ENCODE results near the gene METTL18. TPM values are rescaled to one million over a fixed set of nuclear protein-coding genes. Genes with fewer than 3 reads are reported as not detected.

Gene METTL18
- total RNA-seq, 1 donor from 2014 or later = 11.0 TPM

DNA sequence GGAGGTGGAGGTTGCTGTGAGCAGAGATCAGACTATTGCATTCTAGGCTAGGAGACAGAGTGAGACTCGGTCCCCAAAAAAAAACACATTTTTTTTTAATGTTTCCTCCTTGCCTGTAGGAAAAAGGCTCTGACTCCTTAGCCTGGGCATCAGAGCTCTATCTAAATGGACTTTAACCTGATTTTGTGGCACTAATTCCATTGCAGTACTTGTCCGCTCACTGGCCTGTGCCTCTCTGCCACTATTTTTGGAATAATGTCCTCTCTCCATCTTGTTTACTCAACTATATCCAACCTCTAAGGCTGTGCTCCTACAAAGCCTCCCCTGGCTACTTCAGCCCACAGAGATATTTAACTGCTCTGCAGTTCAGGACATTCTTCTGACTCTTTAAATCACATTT lies 26.5 kb downstream of the METTL18 start:
- TF ChIP-seq, protein P1, sequence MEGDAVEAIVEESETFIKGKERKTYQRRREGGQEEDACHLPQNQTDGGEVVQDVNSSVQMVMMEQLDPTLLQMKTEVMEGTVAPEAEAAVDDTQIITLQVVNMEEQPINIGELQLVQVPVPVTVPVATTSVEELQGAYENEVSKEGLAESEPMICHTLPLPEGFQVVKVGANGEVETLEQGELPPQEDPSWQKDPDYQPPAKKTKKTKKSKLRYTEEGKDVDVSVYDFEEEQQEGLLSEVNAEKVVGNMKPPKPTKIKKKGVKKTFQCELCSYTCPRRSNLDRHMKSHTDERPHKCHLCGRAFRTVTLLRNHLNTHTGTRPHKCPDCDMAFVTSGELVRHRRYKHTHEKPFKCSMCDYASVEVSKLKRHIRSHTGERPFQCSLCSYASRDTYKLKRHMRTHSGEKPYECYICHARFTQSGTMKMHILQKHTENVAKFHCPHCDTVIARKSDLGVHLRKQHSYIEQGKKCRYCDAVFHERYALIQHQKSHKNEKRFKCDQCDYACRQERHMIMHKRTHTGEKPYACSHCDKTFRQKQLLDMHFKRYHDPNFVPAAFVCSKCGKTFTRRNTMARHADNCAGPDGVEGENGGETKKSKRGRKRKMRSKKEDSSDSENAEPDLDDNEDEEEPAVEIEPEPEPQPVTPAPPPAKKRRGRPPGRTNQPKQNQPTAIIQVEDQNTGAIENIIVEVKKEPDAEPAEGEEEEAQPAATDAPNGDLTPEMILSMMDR (conservative IDR thresholded peaks at IDR 0.05) = no peak
- Mint-ChIP-seq H3K4me3 (no peak overlapping the region), H3K27ac (no peak overlapping the region), H3K4me1 (ENCODE audit: unreplicated experiment) (no peaks in the 10 kb centered on the region), H3K9me3 (no peaks in the 10 kb centered on the region), H3K27me3 (no peaks in the 10 kb centered on the region), H3K36me3 (no peaks in the 10 kb centered on the region)
- DNase-seq (ENCODE audit: extremely low spot score, unreplicated experiment) = no peak

DNA sequence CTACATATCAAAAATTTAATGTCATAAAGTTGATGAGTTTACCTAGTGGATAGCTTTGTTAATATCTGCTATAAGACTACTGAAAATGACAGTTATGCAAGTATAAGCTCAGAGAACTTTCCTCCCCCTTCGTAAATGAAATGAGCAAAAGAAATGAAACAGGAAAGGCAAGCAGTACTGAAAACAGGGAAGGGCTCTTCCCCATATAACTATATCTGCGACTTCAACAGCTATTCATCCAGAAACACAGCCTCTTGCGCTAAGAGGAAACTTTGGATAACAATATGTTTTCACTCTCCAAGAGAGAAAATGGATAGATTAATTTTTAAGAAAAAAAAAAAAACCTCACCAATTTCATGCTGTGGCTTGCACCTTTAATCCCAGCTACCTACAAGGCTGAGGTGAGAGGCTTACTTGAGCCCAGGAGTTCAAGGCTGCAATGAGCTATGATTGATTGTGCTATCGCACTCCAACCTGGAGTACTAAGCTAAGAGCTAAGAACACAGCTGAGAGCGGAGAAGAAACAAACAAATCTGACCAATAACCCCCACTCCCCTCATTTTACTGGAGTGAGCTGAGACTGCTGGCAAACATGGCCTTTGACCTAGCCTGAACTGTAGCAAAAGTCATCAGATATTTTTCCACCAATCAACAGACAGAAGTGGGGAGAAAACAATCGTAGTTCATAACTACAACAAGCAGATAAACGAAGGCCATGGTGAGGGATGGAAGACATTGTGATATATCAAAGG lies 29.0 kb downstream of the METTL18 start:
- no peaks in the 10 kb centered on the region for H3K27me3 Mint-ChIP-seq
- no peak overlapping the region for H3K27ac Mint-ChIP-seq
- TF ChIP-seq, protein P1 (conservative IDR thresholded peaks at IDR 0.05) = no peak
- no peaks in the 10 kb centered on the region for H3K9me3 Mint-ChIP-seq
- H3K4me3 Mint-ChIP-seq = no peak overlapping the region
- H3K4me1 Mint-ChIP-seq (ENCODE audit: unreplicated experiment) = no peaks in the 10 kb centered on the region
- no peak for DNase-seq (ENCODE audit: extremely low spot score, unreplicated experiment)
- no peaks in the 10 kb centered on the region for H3K36me3 Mint-ChIP-seq

DNA sequence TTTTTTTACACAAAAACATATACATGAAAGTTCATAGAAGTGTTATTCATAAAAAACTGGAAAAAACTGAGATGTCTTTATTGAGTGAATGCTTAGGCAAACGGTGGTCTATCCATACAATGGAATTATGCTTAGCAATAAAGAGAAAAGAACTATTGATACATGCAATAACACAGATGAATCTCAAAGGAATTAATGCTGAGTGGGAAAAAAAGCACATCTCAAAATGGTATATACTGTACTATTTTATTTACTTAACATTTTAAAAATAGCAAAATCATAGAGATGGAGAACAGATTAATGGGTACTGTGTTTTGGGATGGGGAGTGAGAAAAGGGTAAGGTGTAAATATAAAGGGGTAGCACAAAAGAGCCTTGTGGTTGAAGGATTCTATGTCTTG lies 29.8 kb downstream of the METTL18 start:
- DNase-seq (ENCODE audit: extremely low spot score, unreplicated experiment) = no peak
- no peak overlapping the region for H3K4me3 Mint-ChIP-seq
- H3K36me3 Mint-ChIP-seq = no peaks in the 10 kb centered on the region
- TF ChIP-seq, protein P1 (conservative IDR thresholded peaks at IDR 0.05) = no peak
- H3K27ac Mint-ChIP-seq = no peak overlapping the region
- H3K27me3 Mint-ChIP-seq = no peaks in the 10 kb centered on the region
- no peaks in the 10 kb centered on the region for H3K4me1 Mint-ChIP-seq (ENCODE audit: unreplicated experiment)
- peaks cover 5% of the 10 kb centered on the region for H3K9me3 Mint-ChIP-seq

DNA sequence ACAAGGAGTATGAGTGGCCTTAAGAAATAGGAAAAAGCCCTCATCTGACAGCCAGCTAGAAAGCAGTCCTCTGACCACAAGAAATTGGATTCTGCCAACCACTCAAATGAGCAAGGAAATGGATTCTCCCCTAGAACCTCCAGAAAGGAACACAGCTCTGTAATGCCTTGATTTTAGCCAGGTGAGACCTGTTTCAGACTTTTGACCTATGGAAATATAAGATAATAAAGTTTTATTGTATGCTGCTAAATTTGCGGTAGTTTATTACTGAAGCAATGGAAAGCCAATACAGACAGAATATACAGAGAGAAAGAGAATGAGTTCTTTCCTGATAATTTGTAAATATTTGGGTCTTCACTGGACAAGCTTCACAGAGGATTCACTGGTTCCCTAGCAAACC lies 32.0 kb downstream of the METTL18 start:
- Mint-ChIP-seq H3K4me3 (no peak overlapping the region), H3K27ac (no peak overlapping the region)

DNA sequence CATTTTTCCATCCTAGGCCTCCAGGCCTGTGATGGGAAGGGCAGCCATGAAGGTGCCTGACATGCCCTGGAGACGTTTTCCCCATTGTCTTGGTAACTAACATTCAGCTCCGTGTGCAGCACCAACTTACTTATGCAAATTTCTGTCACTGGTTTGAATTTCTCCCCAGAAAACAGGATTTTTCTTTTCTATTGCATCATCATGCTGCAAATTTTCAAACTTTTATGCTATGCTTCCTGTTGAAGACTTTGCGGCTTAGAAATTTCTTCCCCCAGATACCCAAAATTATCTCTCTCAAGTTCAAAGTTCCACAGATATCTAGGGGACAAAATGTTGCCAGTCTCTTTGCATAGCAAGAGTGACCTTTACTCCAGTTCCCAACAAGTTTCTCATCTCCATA lies 35.7 kb downstream of the METTL18 start:
- Mint-ChIP-seq H3K4me3 (no peak overlapping the region), H3K4me1 (ENCODE audit: unreplicated experiment) (no peaks in the 10 kb centered on the region), H3K36me3 (peaks cover 3% of the 10 kb centered on the region), H3K27me3 (no peaks in the 10 kb centered on the region), H3K9me3 (peaks cover 10% of the 10 kb centered on the region), H3K27ac (no peak overlapping the region)
- DNase-seq (ENCODE audit: extremely low spot score, unreplicated experiment) = no peak
- TF ChIP-seq, protein P1 (conservative IDR thresholded peaks at IDR 0.05) = no peak

More for the DNA sequence above, 32.0 kb downstream of the METTL18 start:
- Mint-ChIP-seq H3K36me3 (peaks cover 3% of the 10 kb centered on the region), H3K4me1 (ENCODE audit: unreplicated experiment) (no peaks in the 10 kb centered on the region), H3K27me3 (no peaks in the 10 kb centered on the region), H3K9me3 (peaks cover 10% of the 10 kb centered on the region)
- TF ChIP-seq, protein P1 (conservative IDR thresholded peaks at IDR 0.05) = no peak
- DNase-seq (ENCODE audit: extremely low spot score, unreplicated experiment) = no peak
